ENCODE measurements around the gene MKRN1. TPM values are rescaled to one million over a fixed set of nuclear protein-coding genes. Genes with fewer than 3 reads are reported as not detected.

The MKRN1 gene
- polyA plus RNA-seq, 3 donors: 116 to 138 (median 116) TPM

DNA sequence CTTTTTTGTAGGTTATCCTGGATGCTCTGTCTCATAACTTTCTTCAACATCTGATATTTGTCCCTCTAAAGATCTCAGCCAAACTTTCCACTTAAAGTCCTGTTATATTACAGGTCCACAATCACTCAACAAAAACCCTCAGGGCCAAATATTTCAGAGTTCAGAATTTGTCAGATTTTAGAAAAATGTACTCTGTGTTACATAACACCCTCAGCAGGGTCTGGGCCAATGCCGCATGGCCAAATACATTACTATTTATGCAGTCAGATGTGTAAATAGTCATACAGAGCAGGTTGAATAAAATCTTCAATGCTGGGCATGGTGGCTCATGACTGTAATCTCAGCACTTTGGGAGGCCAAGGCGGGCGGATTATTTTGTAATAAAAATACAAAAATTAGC lies 63.9 kb downstream of the MKRN1 start:
- no peak for DNase-seq (ENCODE audit: extremely low read depth in 1 of 11, low read depth in 9 of 11, low spot score in 4 of 11)

DNA sequence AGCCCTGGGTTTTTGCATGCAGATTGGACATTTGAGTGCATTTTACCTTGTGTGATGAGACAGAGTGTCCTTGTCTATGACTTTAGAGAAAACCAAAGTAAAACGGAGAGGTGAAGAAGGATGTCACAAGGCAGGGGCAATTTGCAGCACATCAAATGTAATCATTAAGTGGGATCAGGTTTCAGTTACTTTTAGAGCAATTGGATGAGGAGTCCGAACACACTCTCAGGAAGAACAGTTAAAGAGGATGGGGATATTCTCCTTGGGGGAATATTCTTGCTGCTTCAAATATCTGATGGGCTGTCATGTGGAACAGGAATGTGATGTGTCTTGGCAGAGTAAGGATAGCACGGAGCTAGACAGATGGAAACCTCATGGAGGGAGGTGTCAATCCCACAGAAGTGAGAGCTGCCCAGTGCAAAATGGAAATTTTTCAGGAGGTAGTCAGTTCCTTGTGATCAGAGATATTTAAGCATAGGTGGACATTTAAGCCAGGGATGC lies 74.7 kb downstream of the MKRN1 start:
- peak in 1 of 11 donors; percentile 63 for DNase-seq (ENCODE audit: extremely low read depth in 1 of 11, low read depth in 9 of 11, low spot score in 4 of 11)

DNA sequence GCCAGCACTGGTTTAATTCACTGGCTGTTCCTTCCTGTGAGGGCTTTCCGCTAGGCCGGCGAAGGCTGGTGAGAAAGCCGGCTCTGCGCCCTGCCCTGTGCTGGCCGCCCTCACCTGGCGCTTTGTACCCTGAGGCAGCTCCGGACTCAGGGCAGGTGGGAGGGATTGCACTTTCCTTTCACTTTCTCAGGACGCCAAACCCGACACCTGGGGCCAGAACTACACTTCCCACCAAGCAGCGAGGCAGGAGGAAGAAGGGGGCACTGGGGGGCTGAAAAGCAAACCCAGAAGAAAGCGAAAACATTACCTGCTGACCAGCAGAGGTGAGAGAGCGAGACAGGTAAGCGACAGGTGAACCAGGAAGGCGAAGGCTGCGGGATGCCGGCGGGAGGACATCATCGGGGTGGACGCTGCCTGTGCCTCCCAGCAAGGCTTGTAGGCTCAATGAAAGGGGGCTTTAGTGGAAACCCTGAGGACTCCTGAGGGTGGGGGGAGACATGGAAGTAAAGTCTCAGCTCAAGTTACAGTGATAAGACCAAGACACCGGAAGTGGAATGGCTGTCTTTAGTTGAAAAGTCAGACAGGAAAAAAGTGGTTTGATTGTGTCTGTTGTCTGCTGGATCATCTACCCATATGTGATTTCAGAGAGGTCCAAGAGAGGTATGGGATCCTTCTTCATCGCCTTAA lies 75.3 kb downstream of the MKRN1 start, which contains the start of gene RAB19:
TSS of gene RAB19 (plus strand) at position 181 of the 687 bp plus-strand sequence. CDS start 3,589 bp downstream, outside the sequence.
- peak in 1 of 11 donors; percentile 53 for DNase-seq (ENCODE audit: extremely low read depth in 1 of 11, low read depth in 9 of 11, low spot score in 4 of 11)

Other genes starting within 250 kb of the MKRN1 start
- 10 to 100 TPM; 49.6 to 62.9 (median 57.3) TPM for gene SLC37A3, start 81.0 kb downstream of the MKRN1 start, polyA plus RNA-seq (ENCODE audit: insufficient read length in 3 of 3)
- 1 to 10 TPM; 2.0 to 3.3 (median 2.2) TPM for gene RAB19, start 75.4 kb downstream of the MKRN1 start, polyA plus RNA-seq (ENCODE audit: insufficient read length in 3 of 3)
- 10 to 100 TPM; 34.2 to 37.3 (median 35.4) TPM for gene DENND2A, start 161.3 kb upstream of the MKRN1 start, polyA plus RNA-seq (ENCODE audit: insufficient read length in 3 of 3)
- gene ADCK2, start 193.4 kb upstream of the MKRN1 start, polyA plus RNA-seq (ENCODE audit: insufficient read length in 3 of 3): 10 to 100 TPM; 20.7 to 27.0 (median 23.1) TPM
- 100 to 1,000 TPM; 145 to 193 (median 193) TPM for gene NDUFB2, start 217.2 kb upstream of the MKRN1 start, polyA plus RNA-seq (ENCODE audit: insufficient read length in 3 of 3)

Data from renal cortex interstitium (tissue), 11 donors.